GM10266 (cell line): ENCODE results near the gene INO80.

Experiments
- DNase-seq: peaks from one replicate; pipeline ENCODE4 v3.0.0; 2012; ENCODE audit errors: extremely low spot score
- CTCF ChIP-seq: IDR thresholded peaks from 2 replicates; pipeline ENCODE4 v1.5.1; 2012; ENCODE audit warnings: mild to moderate bottlenecking, low read depth; ENCODE audit not compliant: control insufficient read depth, insufficient read depth; ENCODE audit errors: missing control alignments

The INO80 gene

GRCh38 chr15:40941068-40941527 lies 175.0 kb downstream of the INO80 start:
- TF ChIP-seq CTCF: no peak
- DNase-seq: no peak

- no peak for TF ChIP-seq CTCF
- no peak for DNase-seq
These were observed 175.7 kb downstream of the INO80 start for GRCh38 chr15:40940296-40940801.

DNA sequence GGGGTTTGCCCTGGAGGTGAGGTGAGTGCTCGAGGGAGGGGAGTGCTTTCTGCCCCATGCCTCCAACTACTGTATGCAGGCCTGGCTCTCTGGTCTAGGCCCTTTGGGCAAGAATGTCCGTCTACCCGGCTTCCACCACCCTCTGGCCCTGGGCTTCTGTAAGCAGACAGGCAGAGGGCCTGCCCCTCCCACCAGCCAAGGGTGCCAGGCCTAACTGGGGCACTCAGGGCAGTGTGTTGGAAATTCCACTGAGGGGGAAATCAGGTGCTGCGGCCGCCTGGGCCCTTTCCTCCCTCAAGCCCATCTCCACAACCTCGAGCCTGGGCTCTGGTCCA lies 177.6 kb downstream of the INO80 start:
- no peak for DNase-seq
- TF ChIP-seq CTCF: no peak

GRCh38 chr15:40937762-40938535 lies 178.1 kb downstream of the INO80 start:
- TF ChIP-seq CTCF: peak; percentile 27
- no peak for DNase-seq

GRCh38 chr15:40936709-40937666 lies 179.1 kb downstream of the INO80 start:
- DNase-seq: no peak
- TF ChIP-seq CTCF: no peak

DNA sequence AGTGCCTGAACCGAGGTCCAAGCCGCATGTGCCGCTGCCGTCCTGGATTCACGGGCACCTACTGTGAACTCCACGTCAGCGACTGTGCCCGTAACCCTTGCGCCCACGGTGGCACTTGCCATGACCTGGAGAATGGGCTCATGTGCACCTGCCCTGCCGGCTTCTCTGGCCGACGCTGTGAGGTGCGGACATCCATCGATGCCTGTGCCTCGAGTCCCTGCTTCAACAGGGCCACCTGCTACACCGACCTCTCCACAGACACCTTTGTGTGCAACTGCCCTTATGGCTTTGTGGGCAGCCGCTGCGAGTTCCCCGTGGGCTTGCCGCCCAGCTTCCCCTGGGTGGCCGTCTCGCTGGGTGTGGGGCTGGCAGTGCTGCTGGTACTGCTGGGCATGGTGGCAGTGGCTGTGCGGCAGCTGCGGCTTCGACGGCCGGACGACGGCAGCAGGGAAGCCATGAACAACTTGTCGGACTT lies 179.8 kb downstream of the INO80 start:
- TF ChIP-seq CTCF: no peak
- DNase-seq: no peak
